ENCODE results near the gene IFT27.
"Not testable (repeated sequence)": the region's sequence is repeated elsewhere in the genome, so short reads cannot be mapped to it uniquely, and the experiment has no call there.

The IFT27 gene

GRCh38 chr22:36764641-36765040 lies 11.3 kb downstream of the IFT27 start:
- DNase-seq: no peak
- no peak for ATAC-seq

DNA sequence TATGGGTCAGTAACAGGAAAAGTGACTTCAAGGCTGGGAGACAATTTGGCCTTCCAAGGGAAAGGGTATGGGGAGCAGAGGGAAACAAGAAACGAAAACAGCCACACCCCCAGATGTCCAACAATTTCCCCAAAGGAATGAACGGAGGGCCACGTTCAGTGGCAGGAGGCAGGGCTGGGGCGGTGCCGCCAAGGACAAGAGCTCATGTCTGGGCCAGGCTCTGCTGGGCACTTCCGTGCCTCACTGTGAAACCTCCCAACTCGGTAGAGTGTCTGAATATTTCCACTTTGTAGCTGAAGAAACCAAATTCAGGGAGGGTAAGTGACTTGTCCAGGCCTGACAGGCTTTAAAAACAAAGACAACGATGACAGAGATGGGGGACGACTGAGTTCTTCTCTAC lies 11.9 kb downstream of the IFT27 start:
- DNase-seq (no peak), ATAC-seq (no peak)

DNA sequence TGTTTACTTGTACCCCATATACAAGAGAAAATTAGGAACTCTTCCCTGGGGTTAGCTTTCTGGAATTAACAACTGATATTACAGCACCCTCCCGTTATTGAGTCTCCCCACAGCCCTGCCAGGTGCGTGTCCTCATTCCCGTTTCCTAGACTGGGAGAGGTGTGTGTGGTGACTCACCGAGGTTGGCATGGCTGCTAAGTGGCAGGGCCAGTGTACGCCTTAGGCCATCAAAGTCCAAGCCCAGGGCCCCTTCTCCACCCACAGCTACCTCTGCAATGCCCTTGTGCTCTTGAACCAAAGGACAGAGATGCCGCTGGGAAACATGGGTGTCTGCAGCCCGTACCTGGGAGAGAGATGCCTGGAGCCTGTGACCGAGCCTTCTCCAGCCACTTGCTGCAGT lies 12.3 kb downstream of the IFT27 start:
- no peak for ATAC-seq
- DNase-seq: no peak

- ATAC-seq (no peak), DNase-seq (no peak)
Measured at GRCh38 chr22:36762687-36763260, 13.1 kb downstream of the IFT27 start.

GRCh38 chr22:36761553-36762240 lies 14.2 kb downstream of the IFT27 start:
- no peak for ATAC-seq

DNA sequence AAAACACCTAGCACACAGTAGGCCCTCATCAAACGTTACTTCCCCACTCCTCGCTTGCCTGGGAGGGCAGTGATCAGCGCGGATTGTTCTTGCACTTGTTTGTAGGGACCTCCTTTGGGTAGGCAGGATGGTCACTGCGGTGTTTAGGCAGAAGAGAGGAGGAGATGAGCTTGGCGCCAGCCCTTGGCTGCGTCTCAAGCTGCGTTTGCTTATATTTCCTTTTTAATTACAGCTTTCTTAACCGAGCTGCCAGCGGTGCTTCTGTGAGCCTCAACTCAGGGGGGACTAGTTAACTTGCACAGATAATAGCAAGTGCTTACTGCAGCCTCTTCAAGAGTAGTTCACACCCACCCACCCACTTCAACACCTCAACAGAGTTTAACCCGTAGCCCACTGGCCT lies 15.1 kb downstream of the IFT27 start:
- ATAC-seq: no peak
- DNase-seq: no peak

More at GRCh38 chr22:36761553-36762240, 14.2 kb downstream of the IFT27 start:
- no peak for DNase-seq

DNA sequence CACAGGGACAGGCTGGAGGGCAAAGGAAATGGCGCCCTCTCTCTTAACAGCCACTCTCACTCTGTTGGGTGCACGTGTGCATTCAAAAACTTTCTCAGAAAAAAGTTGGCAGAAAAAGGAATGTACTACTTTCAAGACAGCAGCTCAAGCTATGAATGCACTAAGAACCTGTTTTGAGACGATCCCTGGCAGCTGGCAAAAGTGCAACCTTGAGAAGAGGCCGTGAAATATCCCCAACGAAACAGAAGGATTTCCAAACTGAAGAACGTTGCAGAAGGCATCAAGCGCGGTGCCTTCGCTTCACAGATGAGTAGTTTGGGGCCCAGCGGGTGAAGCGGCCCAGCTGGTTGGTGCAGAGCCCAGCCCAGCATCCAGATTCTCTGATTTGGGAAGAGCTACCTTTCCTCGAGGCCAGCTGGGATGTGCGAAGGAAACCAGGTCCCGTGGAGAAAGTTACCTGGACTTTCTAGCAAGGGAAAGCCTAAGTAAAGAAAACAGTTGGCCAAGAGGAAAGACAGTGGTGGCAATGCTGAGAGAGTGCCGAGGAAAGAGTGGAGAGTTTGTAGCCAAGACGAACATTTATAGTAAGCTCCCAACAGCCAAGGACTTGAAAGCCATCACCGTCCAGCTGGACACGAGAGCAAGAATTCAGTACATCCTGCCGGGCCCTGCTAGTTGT lies 16.3 kb downstream of the IFT27 start:
- ATAC-seq (no peak), DNase-seq (no peak)

DNA sequence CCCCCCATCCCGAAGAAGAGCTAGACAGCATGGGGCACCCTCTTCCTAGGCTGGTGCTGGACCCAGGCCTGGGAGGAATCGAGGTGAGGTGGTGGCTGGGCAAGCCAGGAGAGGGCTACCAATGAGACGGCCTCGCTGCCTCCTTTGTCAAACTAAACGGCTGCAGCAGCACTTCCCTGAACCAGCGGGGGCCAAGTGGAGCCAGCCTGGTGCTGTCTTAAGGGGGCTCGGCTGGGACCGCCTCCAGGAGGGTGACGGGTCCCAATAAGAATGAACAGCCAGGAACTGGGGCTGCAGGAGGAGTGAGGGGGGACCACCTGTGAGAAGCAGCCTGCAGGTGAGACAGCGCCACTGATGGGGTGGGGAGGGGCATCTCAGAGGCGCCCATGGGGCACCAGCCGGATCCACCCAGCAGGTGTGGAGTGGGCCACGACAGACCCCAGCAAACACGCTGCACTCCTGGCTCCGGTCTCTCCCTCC lies 17.1 kb downstream of the IFT27 start:
- no peak for DNase-seq

GRCh38 chr22:36757668-36758211 lies 18.2 kb downstream of the IFT27 start:
- DNase-seq (peak; percentile 83), ATAC-seq (peak; percentile 87)

More for the DNA sequence above, 17.1 kb downstream of the IFT27 start:
- ATAC-seq: no peak

DNA sequence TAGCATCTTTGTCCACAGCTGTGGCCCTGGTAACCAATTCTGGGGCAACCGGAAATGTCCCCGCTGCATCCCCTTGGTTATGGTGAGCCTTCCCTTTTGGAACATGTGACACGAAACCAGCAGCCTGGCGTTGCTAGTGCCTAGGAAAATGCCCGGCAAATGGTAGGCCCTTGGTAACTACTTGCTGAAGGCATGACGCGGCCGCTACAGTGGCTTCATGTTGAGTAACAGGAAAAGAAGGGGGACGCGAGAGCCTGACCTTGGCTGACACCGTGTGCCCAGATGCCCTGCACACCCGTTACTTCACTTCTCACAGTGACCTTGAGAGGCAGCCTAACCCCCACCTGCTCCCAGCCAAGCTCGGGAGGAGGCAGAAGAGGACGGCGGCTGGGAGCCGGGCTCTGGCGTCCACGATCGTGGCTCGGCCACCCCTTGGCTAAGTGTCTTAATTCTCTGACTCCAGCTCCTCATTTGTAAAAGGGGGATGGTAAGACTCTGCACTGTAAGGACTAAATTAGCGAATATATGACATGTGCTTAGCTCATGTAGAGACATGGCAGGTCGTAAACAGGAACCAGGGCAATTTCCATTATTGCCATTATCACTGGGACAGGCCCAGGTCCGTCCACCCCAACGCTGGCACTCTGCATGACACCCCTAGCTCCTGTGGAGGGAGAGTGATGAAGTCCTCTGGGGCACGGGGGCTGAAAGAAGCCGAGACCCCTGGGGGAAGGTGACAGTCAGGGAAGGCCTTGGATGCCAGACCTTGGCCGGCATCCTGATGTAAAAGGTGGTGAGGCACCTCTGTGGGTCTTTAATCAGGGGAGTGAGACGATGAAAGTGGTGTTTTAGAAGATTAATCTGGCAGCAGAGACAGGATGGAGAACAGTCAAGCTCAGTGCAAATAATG lies 18.9 kb downstream of the IFT27 start:
- no peak for DNase-seq
- no peak for ATAC-seq

- DNase-seq (no peak), ATAC-seq (no peak)
Measured at GRCh38 chr22:36756031-36756430, 19.9 kb downstream of the IFT27 start.

DNA sequence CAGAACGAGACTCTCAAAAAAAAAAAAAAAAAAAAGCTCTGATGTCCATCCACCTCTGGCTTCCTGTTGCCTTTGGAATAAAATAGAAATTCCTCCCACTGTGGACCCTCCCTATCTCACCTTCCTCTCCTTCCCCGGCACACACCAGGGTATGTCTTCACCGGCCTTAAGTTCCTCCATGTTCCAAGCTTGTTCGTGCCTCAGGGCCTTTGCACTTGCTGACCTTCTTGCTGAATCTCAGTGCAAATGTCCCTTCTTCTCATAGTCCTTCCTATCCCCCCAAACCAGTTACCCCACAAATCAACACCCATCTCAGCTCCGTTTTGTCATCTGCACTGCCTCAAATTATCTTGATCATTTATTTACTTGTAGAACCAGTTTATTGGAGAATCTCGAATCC lies 20.6 kb downstream of the IFT27 start:
- ATAC-seq (no peak), DNase-seq (no peak)

DNA sequence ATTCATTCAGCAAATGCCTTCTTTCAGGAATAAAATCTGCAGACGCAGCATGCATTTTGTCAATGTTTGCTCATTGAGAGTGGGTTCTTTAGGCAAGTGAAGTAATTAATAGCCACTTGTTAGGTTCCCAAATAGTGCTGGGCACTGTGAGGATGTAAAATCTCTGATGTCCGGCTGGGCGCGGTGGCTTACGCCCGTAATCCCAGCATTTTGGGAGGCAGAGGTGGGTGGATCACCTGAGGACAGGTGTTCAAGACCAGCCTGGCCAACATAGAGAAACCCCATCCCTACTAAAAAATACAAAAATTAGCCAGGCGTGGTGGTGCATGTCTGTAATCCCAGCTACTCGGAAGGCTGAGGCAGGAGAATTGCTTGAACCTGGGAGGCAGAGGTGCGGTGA lies 21.0 kb downstream of the IFT27 start:
- DNase-seq: not testable (repeated sequence)

DNA sequence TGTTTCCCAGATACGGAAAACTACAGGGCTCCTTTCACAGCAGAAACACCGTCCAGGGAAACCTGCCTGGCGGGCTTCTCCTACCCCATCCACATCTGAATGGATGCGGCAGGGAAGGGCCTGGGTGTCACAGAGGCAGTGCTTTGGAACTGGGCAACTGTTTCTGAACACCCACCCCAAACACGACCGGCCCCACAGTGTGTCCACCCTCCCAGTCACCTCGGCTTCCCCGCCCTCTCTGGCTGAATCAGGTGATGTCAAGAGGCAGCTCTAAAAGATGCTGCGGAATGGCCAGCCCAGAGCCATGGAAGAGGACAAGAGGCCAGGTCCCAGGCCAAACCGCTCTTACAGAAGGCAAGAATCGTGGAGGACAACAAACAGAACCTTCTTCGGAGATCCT lies 22.0 kb downstream of the IFT27 start:
- ATAC-seq: no peak
- no peak for DNase-seq

More for the DNA sequence above, 21.0 kb downstream of the IFT27 start:
- not testable (repeated sequence) for ATAC-seq

DNA sequence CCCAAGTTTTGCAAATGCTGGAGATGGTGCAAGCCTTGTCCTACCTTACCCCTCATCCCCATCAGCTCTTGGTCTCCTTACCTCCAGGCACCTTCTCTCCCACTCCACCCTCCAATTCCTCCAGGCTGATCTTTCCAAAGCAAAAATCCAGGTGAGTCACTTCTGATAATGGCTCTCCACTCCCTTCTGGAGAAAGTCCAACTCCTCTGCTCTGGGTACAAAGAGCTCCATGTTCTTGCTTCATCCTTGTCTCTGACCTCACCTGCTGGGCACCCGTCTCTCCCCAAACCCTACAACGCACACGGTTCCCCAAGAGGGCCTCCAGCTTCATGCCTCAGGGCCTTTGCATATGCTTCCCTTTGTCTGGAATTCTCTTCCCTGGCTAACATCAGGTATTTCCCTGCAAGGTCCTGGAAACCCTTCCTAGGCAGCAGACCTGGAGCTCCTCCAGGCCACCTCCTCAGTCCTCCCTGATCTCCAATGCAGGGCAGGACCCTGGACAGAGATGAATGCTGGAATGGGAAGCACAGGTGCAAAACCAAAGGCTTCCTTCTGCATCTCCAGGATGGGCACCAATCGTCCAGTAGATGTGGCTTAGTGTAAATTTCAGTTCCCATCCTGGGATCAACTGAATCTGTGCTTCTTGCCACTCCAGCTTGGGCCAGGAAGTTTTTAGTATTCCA lies 22.7 kb downstream of the IFT27 start:
- ATAC-seq (no peak), DNase-seq (no peak)

GRCh38 chr22:36746375-36746970 lies 29.4 kb downstream of the IFT27 start:
- DNase-seq (no peak), ATAC-seq (no peak)

DNA sequence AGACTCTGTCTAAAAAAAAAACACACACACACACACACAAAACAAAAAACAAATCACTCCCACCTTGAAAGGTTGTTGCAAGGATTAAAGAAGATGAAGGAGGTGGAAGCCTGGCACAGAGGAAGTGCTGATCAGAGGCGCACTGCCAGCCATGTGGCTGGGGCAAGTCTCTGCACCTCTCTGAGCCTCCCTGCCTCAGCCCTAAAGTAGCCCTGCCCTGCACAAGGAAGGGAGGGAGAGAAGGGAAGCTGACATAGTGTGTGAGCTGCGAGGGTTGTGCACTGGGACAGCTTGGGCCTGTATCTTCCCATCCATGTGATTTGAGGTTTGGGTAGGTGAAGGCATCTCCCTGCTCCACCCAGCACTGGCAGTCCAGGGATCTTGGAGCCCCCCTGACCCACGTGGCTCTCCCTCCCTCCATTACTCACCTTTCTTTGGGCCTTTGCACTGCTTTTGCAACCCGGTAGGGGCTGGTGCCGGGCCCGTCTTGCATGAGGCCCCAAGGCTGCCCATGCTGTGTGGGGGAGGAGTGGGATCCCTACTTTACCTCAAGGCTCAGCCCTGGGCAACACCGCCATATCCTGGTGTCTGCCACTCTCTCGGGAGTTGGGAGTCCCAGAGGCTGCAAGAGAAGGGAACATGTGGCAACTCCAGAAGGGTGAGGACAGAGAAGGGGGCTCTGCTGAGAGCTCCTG lies 30.5 kb downstream of the IFT27 start:
- no peak for DNase-seq
- ATAC-seq: no peak

- DNase-seq (no peak), ATAC-seq (no peak)
Measured at GRCh38 chr22:36744791-36745190, 31.1 kb downstream of the IFT27 start.

DNA sequence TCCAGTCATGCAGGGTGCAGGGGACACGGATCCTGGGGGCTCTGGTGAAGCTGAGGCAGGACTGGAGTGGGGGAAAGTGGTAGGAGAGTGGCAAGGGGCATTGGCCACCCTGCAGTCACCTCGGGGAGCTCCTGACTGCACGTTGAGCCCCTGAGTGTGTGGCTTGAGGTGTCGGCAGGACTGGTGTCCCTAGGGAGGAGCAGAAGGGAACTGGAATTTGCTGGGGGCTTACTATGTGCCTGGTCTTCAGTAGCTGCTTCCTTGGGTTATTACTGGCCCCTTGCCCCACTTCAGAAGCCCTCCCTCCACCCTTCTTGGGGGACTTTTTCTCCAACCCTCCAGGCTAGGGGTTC lies 31.5 kb downstream of the IFT27 start:
- ATAC-seq: no peak

DNA sequence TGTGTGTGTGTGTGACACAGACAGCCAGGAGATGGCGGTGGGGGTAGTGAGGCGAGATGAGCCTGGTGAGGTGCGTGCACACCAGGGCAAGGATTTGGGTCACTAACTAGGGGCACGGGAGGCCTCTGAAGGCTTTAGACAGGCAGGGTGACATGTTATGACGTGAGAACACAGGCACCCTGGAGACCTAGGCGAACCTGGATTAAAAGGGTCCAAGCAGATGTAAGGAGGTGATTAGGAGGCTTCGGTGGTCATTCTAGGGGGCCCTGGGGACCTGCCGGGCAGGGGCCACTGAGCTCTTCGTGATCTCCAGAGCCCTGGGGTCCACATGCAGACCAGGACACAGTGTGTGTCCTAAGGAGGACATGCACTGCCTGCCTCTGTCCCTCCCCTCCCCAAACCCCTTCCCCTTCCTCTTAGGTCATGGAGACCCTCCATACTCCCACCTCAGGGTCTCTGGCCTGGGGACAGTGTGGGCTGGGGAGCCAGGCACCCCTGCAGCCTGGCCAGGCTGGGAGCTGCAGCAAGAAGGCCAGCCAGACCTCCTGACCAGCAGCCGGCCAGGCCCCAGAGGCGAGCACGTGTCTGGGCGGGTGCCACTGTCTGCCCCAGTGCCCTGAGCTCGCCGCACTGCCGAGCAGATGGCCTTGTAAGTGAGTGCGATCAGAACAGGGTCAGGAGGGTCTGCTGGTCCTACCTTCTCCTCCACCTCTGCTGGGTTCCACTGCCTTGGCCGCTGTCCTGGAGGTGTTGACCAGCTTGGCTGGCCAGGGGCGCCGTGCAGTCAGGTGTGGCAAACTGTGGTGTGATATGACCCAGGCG lies 32.1 kb downstream of the IFT27 start:
- no peak for ATAC-seq
- DNase-seq: no peak

More for the DNA sequence above, 31.5 kb downstream of the IFT27 start:
- DNase-seq: no peak

Data from stimulated activated naive CD8-positive, alpha-beta T cell treated with anti-CD3 and anti-CD28 coated beads, Interleukin-15, Interleukin-2, amounts not matched to agents 100 U/mL and 50 U/mL, for 24 hours (primary cell).